NT2/D1 (cell line): ENCODE measurements around the gene KRT78.
"Not testable (repeated sequence)": the region's sequence is repeated elsewhere in the genome, so short reads cannot be mapped to it uniquely, and the experiment has no call there.

ENCODE experiments used
- DNase-seq: peaks from one replicate; pipeline ENCODE4 v3.0.0-alpha.2; 2011; ENCODE audit warnings: low read depth, low spot score
- H3K27me3 ChIP-seq: 2 replicates; pipeline ENCODE4 v1.6.0; 2011; ENCODE audit warnings: mild to moderate bottlenecking; ENCODE audit not compliant: insufficient read length, insufficient read depth
- H3K36me3 ChIP-seq: 2 replicates; pipeline ENCODE4 v1.6.1; 2011; ENCODE audit warnings: mild to moderate bottlenecking, low read length, mixed read lengths; ENCODE audit not compliant: insufficient read depth, insufficient read length
- H3K4me1 ChIP-seq: 2 replicates; pipeline ENCODE4 v1.5.1; 2011; ENCODE audit not compliant: insufficient read depth, insufficient read length
- H3K4me3 ChIP-seq: 2 replicates; pipeline ENCODE4 v1.5.1; 2011; ENCODE audit warnings: low read depth; ENCODE audit not compliant: insufficient read length
- H3K9ac ChIP-seq: 2 replicates; pipeline ENCODE4 v1.6.0; 2011; ENCODE audit warnings: low read depth; ENCODE audit not compliant: insufficient read length
- H3K9me3 ChIP-seq: 2 replicates; pipeline ENCODE4 v1.5.1; 2011; ENCODE audit warnings: mild to moderate bottlenecking, low read length; ENCODE audit not compliant: insufficient read depth
- SUZ12 ChIP-seq: IDR thresholded peaks from 2 replicates; pipeline ENCODE4 v1.6.1; 2011; ENCODE audit not compliant: insufficient read length, insufficient read depth; ENCODE audit errors: extremely low read depth
- YY1 ChIP-seq: IDR thresholded peaks from 2 replicates; pipeline ENCODE4 v1.6.1; 2011; ENCODE audit not compliant: insufficient read length, insufficient read depth
- ZNF274 ChIP-seq: IDR thresholded peaks from 2 replicates; pipeline ENCODE4 v1.6.1; 2011; ENCODE audit warnings: mild to moderate bottlenecking, low read depth, low read length

The KRT78 gene

DNA sequence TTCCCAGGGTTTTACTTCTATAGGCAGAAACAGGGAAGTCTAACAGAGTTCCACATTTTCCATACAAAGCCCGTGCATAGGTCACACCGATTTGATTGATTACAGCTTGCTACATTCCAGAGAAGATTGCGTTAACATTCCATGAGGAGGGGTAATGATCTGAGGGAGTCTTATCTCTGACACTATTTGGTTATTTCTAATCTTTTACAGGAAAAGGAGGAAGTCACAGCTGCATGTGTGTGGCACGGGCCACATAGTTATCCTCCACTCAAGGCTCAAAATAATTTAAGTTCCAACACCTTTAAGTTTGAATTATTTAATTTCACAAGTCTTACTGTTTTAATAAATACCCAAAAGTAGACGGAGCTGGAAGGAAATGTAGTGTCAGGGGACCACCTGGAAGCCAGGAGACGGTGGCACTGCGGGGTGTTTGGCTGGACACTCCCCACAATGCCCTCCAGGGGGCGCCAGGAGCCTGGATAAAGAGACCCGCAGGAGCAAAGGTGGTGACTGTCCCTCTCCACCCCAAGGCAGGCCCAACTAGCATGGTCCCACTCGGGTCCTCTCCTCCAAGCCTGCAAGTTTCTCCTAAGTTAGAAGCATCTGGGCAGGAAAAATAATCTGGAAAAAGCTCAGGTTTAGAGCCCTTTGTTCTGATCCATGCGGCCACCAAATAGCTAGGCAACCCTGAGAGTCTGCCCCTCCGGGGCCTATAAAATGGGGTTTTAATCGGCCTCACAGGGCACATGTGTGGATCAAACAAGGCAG lies 35.9 kb upstream of the KRT78 start:
- no peak for DNase-seq
- Histone ChIP-seq H3K9ac (no peak overlapping the region), H3K4me3 (no peak overlapping the region), H3K4me1 (peaks cover 7% of the 10 kb centered on the region), H3K36me3 (no peaks in the 10 kb centered on the region), H3K9me3 (no peaks in the 10 kb centered on the region), H3K27me3 (no peaks in the 10 kb centered on the region)
- no peak for TF ChIP-seq SUZ12
- TF ChIP-seq ZNF274: no peak
- TF ChIP-seq YY1: no peak

DNA sequence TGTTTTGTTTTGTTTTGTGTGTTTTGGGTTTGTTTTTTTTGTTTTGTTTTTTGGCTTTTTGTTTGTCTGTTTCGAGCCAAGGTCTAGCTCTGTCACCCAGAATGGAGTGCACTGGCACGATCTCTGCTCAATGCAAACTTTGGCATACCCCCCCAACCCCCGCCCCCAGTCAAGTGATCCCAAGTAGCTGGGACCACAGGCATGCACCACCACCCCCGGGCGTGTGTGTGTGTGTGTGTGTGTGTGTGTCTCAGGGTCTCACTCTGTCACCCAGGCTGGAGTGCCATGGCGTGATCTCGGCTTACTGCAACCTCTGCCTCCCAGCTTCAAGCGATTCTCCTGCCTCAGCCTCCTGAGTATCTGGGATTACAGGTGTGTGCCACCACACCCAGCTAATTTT lies 31.7 kb upstream of the KRT78 start:
- H3K9ac ChIP-seq, DNase-seq, H3K27me3 ChIP-seq, H3K9me3 ChIP-seq, H3K4me3 ChIP-seq, H3K36me3 ChIP-seq, H3K4me1 ChIP-seq: not testable (repeated sequence)

DNA sequence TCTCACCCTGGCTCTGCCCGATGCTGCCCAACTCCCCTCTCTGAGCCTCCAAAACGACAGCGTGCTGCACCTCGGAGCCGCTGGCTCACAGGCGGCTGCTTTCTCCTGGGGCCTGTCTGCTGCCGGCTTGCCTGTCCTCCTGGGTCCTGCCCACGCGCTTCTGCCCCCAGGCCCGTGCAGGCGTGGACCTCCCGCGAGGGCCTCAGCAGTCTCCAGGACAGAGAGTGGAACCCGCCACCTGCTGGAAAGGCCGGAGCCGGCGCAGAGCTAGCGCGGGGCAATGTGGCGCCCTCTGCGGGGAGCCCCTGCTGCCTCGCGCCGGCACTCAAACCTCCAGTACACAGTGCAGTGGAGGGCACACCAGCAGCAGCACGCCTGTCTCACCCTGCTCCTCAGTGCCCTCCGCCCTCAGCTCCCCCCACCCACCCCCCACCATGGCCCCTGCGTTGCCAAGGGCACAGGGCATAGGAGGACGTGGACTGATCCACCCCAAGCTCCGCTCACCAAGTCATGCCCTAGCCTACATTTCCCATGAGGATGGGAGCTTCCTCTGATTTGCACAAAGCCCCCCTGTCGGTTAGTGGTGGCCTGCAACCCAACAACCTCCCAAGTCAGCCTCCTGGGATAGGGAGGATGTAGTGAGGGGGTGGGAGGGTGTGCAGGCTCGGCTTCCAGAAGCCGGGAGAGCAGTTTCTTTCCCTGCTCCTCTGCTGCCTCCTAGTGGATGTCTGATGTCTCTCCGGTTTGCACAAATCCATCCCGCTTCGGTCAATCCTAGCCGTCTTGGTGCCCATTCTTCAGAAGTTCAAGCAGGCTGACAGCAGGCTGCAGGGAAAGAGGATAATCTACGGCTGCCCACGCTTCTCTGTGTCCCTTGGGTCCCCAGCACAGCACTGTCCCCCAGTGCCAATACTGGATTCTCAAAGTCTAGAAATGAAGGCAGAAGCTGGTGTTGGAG lies 30.9 kb upstream of the KRT78 start:
- TF ChIP-seq ZNF274 (no peak), SUZ12 (no peak), YY1 (no peak)
- Histone ChIP-seq H3K4me1 (peaks cover 9% of the 10 kb centered on the region), H3K27me3 (no peaks in the 10 kb centered on the region), H3K36me3 (no peaks in the 10 kb centered on the region), H3K4me3 (no peak overlapping the region), H3K9me3 (no peaks in the 10 kb centered on the region), H3K9ac (no peak overlapping the region)
- DNase-seq: peak; percentile 89

DNA sequence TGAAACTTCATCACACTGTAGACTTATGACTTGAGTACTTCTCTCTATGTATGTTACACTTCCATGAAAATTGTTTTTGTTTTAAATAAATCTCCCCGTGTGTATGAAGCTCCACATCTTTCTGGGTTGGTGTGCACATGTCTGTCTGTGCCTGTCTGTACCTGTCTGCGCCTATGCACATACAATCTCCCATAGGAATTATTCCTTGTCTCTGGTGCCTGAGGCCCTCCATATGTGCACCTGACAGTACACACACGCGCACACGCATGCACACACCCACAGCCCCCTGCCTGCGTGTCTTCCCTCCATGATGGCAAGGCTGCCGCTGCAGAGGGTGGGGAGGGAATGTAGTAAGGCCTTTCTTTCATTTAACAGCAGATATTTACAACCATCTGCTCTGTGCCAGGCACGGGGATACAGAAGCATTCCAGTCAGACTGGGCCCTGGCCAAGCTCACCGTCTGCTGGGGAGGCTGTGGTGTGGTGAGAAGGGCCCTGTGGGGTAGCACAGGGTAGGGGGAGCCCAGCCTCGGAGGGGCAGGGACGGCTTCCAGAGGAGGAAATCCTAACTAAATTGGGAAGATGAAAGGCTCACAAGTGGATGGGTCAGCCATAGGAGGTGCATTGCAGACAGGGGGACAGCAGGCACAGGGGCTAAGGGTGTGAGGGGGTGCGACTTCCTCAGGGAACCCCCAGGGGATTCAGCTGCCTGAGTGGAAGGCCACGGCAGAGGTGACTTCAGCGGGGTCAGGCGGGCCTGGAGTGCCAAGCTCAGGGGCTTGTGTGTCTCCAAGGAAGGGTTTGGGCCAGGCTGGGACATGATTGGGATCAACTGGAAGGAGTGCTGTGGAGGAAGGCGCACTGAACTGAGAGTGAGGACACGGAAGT lies 30.0 kb upstream of the KRT78 start:
- DNase-seq: no peak
- no peaks in the 10 kb centered on the region for H3K9me3 ChIP-seq
- peaks cover 11% of the 10 kb centered on the region for H3K4me1 ChIP-seq
- TF ChIP-seq YY1: no peak
- TF ChIP-seq ZNF274: no peak
- no peak for TF ChIP-seq SUZ12
- no peak overlapping the region for H3K9ac ChIP-seq
- H3K4me3 ChIP-seq: no peak overlapping the region
- H3K27me3 ChIP-seq: peaks cover 1% of the 10 kb centered on the region
- no peaks in the 10 kb centered on the region for H3K36me3 ChIP-seq

DNA sequence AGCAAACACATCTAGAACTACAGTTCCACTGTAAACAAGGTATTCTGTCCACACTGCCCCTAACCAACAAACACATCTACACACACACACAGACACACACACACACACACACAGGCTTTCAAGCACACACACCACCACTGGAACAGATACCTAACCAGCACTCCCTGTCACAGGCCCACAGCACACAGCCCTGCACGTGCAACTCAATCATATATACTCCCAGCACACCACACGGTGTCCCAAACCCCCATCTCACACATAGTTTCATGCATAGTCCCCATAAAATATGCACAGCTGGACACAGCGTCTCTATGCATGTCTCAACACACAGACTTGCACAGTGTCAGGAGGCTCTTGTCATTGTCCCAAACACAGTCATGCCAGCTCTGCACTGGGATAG lies 28.4 kb upstream of the KRT78 start:
- TF ChIP-seq SUZ12: no peak
- no peak for TF ChIP-seq YY1
- no peak for TF ChIP-seq ZNF274
- H3K27me3 ChIP-seq: peaks cover 12% of the 10 kb centered on the region
- H3K9ac ChIP-seq: peak overlapping the region; percentile 45
- DNase-seq: no peak
- no peaks in the 10 kb centered on the region for H3K9me3 ChIP-seq
- no peak overlapping the region for H3K4me3 ChIP-seq
- H3K36me3 ChIP-seq: no peaks in the 10 kb centered on the region
- peaks cover 14% of the 10 kb centered on the region for H3K4me1 ChIP-seq

DNA sequence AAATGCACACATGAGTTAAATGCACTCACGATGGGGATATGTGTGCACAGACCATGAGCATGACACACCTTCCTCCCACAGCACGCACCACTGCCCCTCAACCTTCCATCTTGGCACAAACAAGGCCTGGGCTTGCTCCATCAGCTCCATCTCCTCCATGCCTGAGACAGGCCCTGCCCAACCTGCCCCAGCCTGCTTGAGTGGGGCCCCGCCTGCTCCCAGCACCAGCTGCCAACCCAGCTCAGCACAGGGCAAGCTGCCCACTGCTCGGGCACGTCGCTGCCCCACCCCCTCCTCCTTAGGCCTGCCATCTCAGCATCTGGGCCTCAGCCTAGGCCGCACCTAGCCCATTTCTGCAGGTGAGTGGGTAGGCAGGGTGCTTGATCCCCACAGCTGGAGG lies 27.6 kb upstream of the KRT78 start:
- H3K36me3 ChIP-seq: no peaks in the 10 kb centered on the region
- H3K9ac ChIP-seq: no peak overlapping the region
- H3K4me1 ChIP-seq: peaks cover 18% of the 10 kb centered on the region
- no peaks in the 10 kb centered on the region for H3K9me3 ChIP-seq
- H3K4me3 ChIP-seq: no peak overlapping the region
- peaks cover 12% of the 10 kb centered on the region for H3K27me3 ChIP-seq
- DNase-seq: no peak
- TF ChIP-seq SUZ12 (no peak), ZNF274 (no peak)
